PFSK-1 (cell line): ENCODE results near the gene ZC3H4.

Experiments
- FOXP2 ChIP-seq: optimal IDR thresholded peaks from 2 replicates; pipeline ENCODE3; 2011; ENCODE audit warnings: borderline replicate concordance, control low read depth, inconsistent platforms; ENCODE audit not compliant: insufficient read depth; ENCODE audit errors: extremely low read length, extremely low read depth
- POLR2AphosphoS5 ChIP-seq: IDR thresholded peaks from 2 replicates; pipeline ENCODE4 v1.6.1; 2012; ENCODE audit warnings: low read depth, mild to moderate bottlenecking, control low read depth, low read length, moderate library complexity
- REST ChIP-seq, 2 experiments: IDR thresholded peaks; 2 replicates each; pipeline versions ENCODE4 v1.6.1 to v1.8.0; 2011 to 2012; ENCODE audit warnings: low read depth in 2 of 2, low read length in 2 of 2, control low read depth in 1 of 2, inconsistent platforms in 1 of 2, mild to moderate bottlenecking in 1 of 2, moderate library complexity in 1 of 2; ENCODE audit not compliant: insufficient read depth in 1 of 2
- SIN3A ChIP-seq: IDR thresholded peaks from 2 replicates; pipeline ENCODE4 v1.6.1; 2012; ENCODE audit warnings: mild to moderate bottlenecking, low read length, moderate library complexity, borderline replicate concordance; ENCODE audit not compliant: insufficient read depth
- TAF1 ChIP-seq: IDR thresholded peaks from 2 replicates; pipeline ENCODE4 v1.6.1; 2012; ENCODE audit warnings: low read length, control low read depth, borderline replicate concordance; ENCODE audit not compliant: insufficient read depth

ZC3H4 gene

GRCh38 chr19:47113850-47114651 lies 475 bp upstream of the ZC3H4 start:
- TF ChIP-seq POLR2AphosphoS5 (peak; percentile 12; the same call in 1 of the 2 replicates), REST (IDR thresholded peaks at IDR 0.05; ENCODE audit: insufficient read depth in 1 of 2, low read depth in 2 of 2, low read length in 2 of 2) (no peak), TAF1 (peak; percentile 13; the same call in 1 of the 2 replicates)

DNA sequence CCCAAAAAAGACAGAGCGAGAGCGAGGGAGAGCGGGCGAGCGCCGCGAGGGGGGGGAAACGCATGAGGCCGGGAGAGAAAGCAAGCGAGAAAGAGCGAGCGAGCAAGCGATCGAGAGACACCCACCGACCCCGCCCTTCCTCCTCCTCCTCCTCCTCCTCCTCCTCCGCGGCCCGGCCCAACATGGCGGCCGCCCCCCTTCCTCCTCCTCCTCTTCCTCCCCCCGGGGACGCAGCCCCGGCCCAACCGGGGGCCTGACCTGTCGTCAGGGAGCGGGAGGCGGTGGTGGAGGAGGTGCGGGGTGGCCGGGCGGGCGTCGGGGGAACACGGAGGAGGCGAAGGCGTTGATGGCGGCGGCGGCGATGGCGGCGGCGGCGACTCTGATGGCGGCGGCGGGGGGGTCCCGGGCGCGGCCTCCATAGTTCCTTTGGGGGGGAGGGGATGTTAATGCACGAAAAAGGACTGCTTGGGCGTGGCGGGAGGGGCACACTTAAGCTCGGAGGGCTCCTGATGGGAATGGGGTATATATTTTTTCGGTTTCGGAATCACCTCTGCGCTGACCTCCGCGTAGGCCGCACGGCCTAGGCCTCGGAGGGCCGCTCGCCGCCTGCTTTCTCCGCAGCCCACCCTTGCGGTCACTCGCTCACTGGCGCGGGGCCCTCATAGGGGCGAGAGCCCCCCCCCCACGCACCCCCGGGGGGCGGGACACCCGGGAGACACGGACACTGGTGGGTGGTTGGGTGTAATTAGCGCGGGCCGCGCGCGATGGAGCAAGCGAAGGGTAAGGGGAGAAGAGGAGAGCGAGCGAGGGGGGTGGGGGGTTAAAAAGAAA lies 1.2 kb downstream of the ZC3H4 start:
- peak; percentile 91 for TF ChIP-seq TAF1
- peak; percentile 5 for TF ChIP-seq FOXP2
- peak in 1 of 2 experiments; percentile 53; a peak in 2 of 4 replicates for TF ChIP-seq REST (IDR thresholded peaks at IDR 0.05; ENCODE audit: insufficient read depth in 1 of 2, low read depth in 2 of 2, low read length in 2 of 2)
- peak; percentile 86 for TF ChIP-seq POLR2AphosphoS5
- no peak; the same call in 1 of the 2 replicates for TF ChIP-seq SIN3A

- peak; percentile 9 for TF ChIP-seq FOXP2
- no peak for TF ChIP-seq REST (IDR thresholded peaks at IDR 0.05; ENCODE audit: insufficient read depth in 1 of 2, low read depth in 2 of 2, low read length in 2 of 2)
Measured at GRCh38 chr19:47111682-47112165, 1.9 kb downstream of the ZC3H4 start.

DNA sequence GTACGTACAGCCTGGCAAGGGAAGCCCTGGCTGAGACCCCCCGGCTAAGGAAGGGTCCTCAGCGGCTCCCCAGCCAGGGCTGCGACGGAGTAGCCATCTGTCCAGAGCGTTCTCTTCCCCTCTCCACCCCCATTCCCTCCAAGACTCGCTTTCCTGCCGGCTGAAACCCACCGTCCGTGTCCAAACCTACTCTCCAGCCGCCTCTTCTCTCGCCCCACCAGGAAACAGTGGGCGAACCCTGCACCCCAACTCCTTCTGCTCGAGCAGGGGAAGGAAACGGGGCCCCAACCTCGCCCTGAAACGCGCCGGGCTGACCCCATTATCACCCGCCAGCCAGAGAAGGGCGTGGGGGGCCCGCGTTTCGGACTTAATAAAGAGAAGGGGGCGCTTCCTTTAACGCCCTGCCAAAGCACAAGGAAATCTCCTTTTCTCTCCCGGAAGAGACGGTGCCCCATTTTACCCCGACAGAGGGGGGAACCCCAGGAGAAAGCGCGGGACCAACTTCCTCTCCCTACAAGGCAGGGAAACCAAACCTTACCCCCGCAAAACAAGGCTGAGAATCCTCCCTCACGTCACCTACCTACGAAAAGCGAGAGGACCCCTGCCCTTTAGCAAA lies 2.5 kb downstream of the ZC3H4 start:
- TF ChIP-seq REST (IDR thresholded peaks at IDR 0.05; ENCODE audit: insufficient read depth in 1 of 2, low read depth in 2 of 2, low read length in 2 of 2) (no peak), POLR2AphosphoS5 (0 out of 2 replicates have a peak, but pooled peaks have one; percentile 17), SIN3A (no peak)
